Stimulated activated CD8-positive, alpha-beta memory T cell treated with anti-CD3 and anti-CD28 coated beads, Interleukin-15, amount 100 ng/mL, for 48 hours (primary cell): ENCODE results near the gene EGLN2.
"Not testable (repeated sequence)": the region's sequence is repeated elsewhere in the genome, so short reads cannot be mapped to it uniquely, and the experiment has no call there.

Experiments used
- DNase-seq, 2 donors: peaks; one replicate each; pipeline ENCODE4 v3.0.0-alpha.2; 2020; ENCODE audit warnings: low read depth in 2 of 2

Gene EGLN2

GRCh38 chr19:40818480-40819399 is 19.7 kb downstream of the EGLN2 start:
- DNase-seq, result peak; percentile 68 to 69

GRCh38 chr19:40819479-40820234 is 20.7 kb downstream of the EGLN2 start:
- DNase-seq, result not testable (repeated sequence)

DNA sequence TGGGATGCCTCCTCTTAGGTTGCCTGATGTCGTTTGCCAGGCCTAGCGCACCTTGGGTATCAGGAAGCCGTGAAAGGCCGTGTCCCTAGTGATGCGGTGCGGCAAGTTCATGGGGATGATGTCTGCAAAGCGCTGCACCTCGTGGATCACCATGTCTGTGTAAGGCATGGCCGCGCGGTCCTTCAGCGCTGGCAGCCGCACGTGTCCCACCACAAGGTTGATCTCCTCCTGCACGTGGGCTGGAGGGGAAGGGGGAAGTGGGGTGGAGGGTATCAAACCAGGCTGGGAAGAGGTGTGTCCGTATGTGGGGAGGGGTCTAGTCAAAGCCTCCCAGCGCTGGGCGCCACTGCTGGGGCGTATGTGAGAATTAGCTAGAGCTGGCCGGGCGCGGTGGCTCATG is 23.2 kb downstream of the EGLN2 start:
- DNase-seq, result no peak

DNA sequence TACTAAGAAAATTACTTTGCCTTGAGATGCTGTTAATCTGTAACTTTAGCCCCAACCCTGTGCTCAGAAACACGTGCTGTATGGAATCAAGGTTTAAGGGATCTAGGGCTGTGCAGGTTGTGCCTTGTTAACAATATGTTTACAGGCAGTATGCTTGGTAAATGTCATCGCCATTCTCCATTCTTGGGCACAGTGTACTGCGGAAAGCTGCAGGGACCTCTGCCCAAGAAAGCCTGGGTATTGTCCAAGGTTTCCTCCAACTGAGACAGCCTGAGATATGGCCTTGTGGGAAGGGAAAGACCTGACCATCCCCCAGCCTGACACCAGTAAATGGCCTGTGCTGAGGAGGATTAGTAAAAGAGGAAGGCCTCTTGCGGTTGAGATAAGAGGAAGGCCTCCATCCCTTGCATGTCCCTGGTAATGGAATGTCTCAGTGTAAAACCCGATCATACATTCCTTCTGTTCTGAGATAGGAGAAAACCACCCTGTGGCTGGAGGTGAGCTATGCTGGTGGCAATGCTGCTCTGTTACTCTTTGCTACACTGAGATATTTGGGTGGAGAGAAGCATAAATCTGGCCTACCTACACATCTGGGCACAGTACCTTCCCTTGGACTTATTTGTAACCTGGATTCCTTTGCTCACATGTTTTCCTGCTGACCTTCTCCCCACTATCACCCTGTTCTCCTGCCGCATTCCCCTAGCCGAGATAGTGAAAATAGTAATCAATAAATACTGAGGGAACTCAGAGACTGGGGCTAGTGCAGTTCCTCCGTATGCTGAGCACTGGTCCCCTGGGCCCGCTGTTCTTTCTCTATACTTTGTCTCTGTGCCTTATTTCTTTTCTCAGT is 23.9 kb downstream of the EGLN2 start:
- not testable (repeated sequence) for DNase-seq

DNA sequence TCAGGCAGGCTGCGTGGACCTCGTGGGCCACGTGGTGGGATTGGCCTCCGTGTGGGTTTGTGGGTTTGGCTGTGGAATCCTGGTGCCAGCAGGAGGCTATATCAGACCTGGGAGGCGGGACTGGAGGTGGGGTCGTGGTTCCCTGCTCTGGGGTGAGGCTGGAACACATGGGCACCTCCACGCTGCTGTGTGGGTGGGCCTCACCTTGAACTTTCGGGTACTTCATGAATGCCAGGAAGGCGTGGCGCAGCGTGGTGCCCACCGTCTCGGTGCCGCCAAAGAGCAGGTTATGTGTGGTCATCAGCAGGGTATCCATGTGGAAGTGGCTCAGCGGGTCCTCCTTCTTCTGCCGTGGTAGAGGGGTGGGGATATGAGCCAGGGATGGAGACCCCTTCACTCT is 25.9 kb downstream of the EGLN2 start:
- DNase-seq, result not testable (repeated sequence)

DNA sequence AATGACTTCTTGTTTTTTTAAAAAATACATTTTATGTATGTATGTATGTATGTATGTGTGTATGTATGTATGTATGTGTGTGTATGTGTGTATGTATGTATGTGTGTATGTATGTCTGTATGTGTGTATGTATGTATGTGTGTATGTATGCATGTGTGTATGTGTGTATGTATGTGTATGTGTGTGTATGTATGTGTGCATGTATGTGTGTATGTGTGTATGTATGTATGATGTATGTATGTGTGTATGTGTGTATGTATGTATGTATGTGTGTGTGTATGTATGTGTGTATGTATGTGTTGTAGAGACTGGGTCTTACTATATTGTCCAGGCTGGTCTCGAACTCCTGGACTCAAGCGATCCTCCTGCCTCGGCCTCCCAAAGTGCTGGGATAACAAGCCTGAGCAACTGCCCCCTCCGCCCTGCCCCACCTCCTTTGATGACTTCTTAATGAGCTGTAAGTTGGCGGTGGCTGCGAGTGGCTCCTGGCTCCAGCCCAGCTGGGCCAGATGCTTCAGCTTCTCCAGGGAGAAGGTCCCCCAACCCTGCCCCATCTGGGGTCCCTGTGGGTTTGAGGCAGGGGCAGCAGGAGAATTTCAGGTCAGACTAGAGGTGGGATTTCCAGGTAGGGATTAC is 26.6 kb downstream of the EGLN2 start:
- not testable (repeated sequence) for DNase-seq

GRCh38 chr19:40826312-40826698 is 27.3 kb downstream of the EGLN2 start:
- not testable (repeated sequence) for DNase-seq

DNA sequence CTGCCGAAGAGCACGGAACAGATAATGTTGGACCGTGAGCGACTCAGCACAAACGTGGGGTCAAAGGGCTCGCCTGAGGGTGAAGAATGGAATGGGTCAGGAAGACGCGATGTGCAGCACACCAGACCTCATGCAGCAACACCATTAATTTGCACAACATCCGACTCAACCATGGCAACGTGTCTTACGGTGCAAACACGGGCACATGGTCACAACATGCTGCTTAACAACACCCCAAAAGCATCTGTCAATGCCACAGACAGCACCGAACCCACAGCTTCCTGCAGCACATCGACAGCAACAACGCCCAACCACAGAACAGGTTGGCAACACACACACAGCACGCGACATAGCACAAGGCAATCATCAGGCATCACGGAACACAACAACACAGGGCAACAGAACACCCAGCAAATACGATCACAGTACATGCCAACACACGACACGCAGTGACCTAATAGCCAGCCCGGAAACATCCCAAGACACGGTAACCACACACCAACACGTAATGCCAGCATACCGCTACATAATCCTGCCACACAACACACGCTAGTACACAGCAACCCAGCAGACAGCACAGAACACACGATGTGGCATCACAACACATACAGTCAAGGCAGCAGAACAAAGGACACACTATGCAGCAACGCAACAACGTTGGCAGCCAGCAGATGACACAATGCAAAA is 27.9 kb downstream of the EGLN2 start:
- DNase-seq, result not testable (repeated sequence)

DNA sequence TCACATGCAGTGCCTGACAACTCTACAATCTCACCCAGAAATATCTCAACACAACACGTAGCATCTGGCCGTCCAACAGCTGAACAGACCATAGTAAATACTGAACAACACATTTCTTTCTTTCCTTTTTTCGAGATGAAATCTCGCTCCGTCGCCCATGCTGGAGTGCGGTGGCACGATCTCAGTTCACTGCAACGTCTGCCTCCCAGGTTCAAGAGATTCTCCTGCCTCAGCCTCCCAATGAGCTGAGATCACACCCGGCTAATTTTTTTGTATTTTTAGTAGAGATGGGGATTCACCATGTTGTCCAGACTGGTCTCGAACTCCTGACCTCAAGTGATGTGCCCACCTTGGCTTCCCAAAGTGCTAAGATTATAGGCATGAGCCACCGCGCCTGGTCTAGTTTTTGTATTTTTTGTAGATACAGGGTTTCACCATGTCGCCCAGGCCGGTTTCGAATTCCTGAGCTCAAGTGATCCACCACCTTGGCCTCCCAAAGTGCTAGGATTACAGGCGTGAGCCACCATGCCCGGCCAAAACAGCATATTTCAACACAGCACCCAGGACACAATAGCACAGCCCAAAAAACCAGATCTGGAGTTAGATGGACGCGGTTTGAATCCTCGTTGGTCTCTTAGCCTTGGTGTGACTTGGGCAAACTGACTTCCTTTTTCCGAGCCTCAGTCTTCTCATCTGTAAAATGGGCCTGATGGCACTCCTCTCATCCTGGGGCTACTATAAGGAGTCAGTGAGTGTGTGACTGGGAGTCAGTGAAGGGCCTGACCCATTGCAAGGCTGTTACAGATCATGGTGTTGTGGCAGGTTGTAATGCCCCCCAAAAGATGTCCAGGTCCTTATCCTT is 28.6 kb downstream of the EGLN2 start:
- no peak for DNase-seq

DNA sequence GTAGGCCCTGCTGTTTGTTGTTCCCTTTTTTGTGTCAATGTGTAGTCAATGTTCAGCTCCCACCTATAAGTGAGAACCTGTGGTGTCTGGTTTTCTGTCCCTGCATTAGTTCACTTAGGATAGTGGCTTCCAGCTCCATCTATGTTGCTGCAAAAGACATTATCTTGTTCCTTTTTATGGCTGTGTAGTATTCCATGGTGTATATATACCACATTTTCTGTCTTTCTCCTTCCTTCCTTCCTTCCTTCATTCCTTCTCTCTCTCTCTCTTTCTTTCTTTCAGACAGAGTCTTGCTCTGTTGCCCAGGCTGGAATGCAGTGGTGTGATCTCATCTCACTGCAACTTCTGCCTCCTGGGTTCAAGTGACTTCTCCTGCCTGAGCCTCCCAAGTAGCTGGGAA is 30.2 kb downstream of the EGLN2 start:
- DNase-seq, result no peak

- DNase-seq, result not testable (repeated sequence)
Measured at GRCh38 chr19:40830741-40831140, 31.8 kb downstream of the EGLN2 start.

GRCh38 chr19:40831502-40832430 is 32.8 kb downstream of the EGLN2 start:
- DNase-seq, result no peak

- DNase-seq, result not testable (repeated sequence)
Measured at GRCh38 chr19:40832431-40832790, 33.4 kb downstream of the EGLN2 start.

GRCh38 chr19:40833728-40834533 is 34.9 kb downstream of the EGLN2 start:
- not testable (repeated sequence) for DNase-seq

GRCh38 chr19:40836754-40837429 is 37.9 kb downstream of the EGLN2 start:
- no peak for DNase-seq

- not testable (repeated sequence) for DNase-seq
Measured at GRCh38 chr19:40838477-40838876, 39.5 kb downstream of the EGLN2 start.

DNA sequence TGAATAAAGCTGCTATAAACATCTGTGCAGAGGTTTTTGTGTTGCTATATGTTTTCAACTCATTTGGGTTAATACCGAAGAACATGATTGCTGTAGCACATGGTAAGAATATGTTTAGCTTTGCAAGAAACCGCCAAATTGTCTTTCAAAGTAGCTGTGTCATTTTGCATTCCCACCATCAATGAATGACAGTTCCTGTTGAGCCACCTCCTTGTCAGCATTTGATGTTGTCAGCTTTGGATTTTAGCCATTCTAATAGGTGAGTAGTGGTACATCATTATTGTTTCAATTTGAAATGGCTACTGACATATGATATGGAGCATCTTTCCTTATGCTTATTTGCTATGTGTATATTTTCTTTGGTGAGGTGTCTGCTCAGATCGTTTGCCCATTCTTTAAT is 43.0 kb downstream of the EGLN2 start:
- not testable (repeated sequence) for DNase-seq
